Left lobe of liver (tissue), 2 donors: ENCODE data around the gene IFT81. TPM values are rescaled to one million over a fixed set of nuclear protein-coding genes. Genes with fewer than 3 reads are reported as not detected.
"Not testable (repeated sequence)": the region's sequence is repeated elsewhere in the genome, so short reads cannot be mapped to it uniquely, and the experiment has no call there.

Experiments used
- ATAC-seq: fragments of 200-7000 bp; cut with Tn5 transposase; one replicate; pipeline ENCODE4 v1.9.1; 2020; ENCODE audit warnings: mild to moderate bottlenecking, moderate library complexity
- DNase-seq: peaks from one replicate; pipeline ENCODE4 v3.0.0-alpha.2; 2020; ENCODE audit warnings: low spot score
- total RNA-seq: library from RNA; stranded (reverse); gene quantifications from one replicate; pipeline ENCODE4 v1.2.1, GENCODE V29; 2021
- donor health status: DM: no; HTN: no; CAD: no; lungs with moderate emphysema.
- donor health status: DM: no; HTN: yes; CAD: no.

The IFT81 gene
- total RNA-seq, 1 donor from 2014 or later: 2.3 TPM

- DNase-seq: no peak
- no peak for ATAC-seq
Measured at GRCh38 chr12:110199339-110200123, 75.4 kb downstream of the IFT81 start.

DNA sequence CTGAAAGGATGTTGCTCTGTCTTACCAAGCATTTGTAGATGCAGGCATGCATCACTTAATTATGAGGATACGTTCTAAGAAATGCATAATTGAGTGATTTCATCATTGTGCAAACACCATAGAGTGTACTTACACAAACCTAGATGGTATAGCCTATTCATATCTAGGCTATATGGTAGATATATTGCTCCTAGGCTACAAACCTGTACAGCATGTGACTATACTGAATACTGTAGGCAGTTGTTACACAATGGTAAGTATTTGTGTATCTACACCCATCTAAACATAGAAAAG, 75.9 kb downstream of the IFT81 start:
- DNase-seq: no peak
- ATAC-seq: no peak

DNA sequence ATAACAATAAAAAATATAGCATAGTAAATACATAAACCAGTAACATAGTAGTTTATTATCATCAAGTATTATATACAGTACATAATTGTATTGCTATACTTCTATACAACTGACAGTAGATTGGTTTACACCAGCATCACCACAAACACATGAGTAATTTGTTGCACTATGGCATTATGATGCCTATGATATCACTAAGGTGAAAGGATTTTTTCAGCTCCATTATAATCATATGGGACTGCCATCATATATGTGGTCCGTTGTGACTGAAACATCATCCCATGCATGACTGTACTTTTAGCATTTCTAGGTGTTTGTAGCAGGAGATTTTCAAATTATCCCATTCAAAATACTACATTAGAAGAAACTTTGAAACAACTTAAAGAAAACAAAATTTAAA, 77.8 kb downstream of the IFT81 start:
- DNase-seq: no peak
- ATAC-seq: no peak

GRCh38 chr12:110203546-110203945, 79.4 kb downstream of the IFT81 start:
- DNase-seq: no peak

GRCh38 chr12:110205931-110206330, 81.8 kb downstream of the IFT81 start:
- DNase-seq: no peak
- ATAC-seq: no peak

More at GRCh38 chr12:110203546-110203945, 79.4 kb downstream of the IFT81 start:
- no peak for ATAC-seq

DNA sequence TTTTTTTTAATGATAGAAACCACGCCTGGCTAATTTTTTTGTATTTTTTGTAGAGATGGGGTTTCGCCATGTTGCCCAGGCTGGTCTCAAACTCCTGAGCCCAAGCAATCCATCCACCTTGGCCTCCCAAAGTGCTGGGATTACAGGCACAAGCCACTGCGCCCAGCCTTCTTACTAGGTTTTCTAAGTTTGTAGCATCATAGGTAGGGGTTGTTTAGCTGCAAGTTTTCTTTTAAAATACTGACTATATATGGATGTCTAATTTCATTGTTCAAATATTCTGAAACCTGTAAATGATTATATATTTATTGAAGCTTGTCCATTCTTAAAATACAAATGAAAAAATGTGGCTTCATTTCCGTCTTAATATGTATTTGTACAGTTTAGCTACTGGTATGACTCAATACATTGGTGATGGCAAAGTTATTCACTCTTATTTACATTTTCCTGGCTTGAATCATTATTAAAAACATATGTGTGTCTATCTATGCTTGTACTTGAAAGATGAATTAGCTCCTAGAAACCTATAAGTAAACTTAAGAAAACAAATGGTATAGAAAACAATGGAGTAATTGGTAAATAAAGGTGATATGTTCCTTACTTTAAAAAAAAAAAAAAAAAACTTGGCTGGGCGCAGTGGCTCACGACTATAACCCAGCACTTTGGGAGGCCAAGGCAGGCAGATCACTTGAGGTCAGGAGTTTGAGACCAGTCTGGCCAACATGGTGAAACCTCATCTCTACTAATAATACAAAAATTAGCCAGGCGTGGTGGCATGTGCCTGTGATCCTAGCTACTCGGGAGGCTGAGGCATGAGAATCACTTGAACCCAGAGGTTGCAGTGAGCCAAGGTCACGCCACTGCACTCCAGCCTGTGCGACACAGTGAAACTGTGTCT, 87.7 kb downstream of the IFT81 start:
- DNase-seq, ATAC-seq: not testable (repeated sequence)

- ATAC-seq (no peak), DNase-seq (no peak)
Measured at GRCh38 chr12:110217996-110218674, 94.0 kb downstream of the IFT81 start.

GRCh38 chr12:110222027-110222426, 97.9 kb downstream of the IFT81 start:
- ATAC-seq (no peak), DNase-seq (no peak)

GRCh38 chr12:110222433-110222832, 98.3 kb downstream of the IFT81 start:
- ATAC-seq (no peak), DNase-seq (no peak)

DNA sequence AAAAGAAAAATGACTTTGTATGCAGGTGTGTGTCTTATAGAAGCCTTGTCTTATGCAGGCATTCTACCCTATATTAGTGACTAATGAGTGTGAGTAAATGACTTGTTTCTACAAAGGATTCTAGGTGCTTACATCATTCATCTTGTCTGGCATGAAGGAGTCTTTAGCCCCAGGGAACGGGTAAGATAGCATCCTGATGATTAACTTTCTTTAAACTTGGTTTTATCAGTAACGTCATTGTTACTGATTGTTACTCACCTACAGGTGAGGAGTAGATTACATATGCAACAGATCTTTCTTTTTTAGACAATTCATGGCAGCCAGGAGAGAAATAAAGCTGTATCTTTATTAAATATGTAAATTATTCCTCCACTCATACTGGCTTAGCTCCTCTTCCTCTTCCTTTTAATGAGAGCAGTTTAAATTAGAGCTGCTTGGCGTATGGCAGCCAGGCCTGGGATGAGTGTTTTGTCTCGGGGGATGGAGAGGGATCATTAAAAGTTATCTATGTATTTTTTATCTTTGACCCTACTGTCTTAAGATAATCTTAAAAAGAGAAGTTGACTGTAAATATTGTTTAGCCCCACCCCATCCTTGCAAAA, 99.7 kb downstream of the IFT81 start:
- ATAC-seq (peak; percentile 28), DNase-seq (no peak)

GRCh38 chr12:110224379-110225304, 100.5 kb downstream of the IFT81 start:
- DNase-seq (no peak), ATAC-seq (peak; percentile 91)

- DNase-seq (no peak), ATAC-seq (no peak)
Measured at GRCh38 chr12:110227138-110227537, 103.0 kb downstream of the IFT81 start.

- not testable (repeated sequence) for DNase-seq, ATAC-seq
Measured at GRCh38 chr12:110228348-110228747, 104.2 kb downstream of the IFT81 start.

DNA sequence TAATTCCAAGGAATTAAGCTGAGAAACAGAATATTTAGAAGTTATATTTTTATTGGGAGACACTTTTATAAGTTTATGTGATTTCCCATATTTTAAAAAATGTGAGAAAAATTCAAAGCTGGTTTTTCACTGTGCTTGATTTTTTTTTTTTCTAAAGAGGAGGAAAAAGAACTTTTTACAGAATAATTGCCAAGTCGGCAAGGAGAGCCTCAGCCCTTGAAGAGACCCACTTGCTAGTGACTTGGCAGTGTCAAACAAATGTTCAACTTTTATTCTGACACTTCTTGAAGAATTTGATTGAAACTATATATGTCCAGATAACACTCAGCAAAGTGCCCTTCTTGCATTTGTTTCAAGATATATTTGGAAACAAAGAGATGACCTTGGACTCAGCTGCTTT, 104.6 kb downstream of the IFT81 start:
- no peak for DNase-seq
- no peak for ATAC-seq

DNA sequence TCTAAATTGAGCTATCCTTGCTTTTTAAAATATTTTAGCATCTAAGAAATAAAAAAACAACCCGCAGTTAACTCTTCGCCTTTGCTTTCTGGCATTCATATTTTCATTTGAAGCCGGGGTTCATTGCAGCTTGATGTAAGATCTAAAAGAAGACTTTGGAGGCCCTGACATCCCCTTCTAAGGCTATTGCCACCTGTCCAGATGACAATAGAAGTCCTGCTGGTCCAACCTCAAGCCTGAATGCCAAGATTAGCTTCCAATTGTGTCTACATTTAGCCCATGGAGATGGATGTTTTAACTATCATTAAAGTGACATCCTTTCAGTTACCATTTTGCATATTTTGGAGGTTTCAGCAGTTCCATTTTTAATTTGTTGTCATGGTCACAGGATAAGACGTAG, 105.3 kb downstream of the IFT81 start:
- no peak for ATAC-seq
- no peak for DNase-seq

GRCh38 chr12:110230655-110231054, 106.5 kb downstream of the IFT81 start:
- ATAC-seq (peak; percentile 67), DNase-seq (no peak)

GRCh38 chr12:110233212-110233903, 109.2 kb downstream of the IFT81 start:
- ATAC-seq: no peak
- DNase-seq: no peak

GRCh38 chr12:110234331-110234751, 110.2 kb downstream of the IFT81 start:
- DNase-seq: no peak
- no peak for ATAC-seq

GRCh38 chr12:110234755-110235154, 110.6 kb downstream of the IFT81 start:
- ATAC-seq (peak; percentile 68), DNase-seq (no peak)
